K562 treated with DMSO at 1 percent for 48 hours (cell line): ENCODE data around the gene PALS1. TPM values are rescaled to one million over a fixed set of nuclear protein-coding genes. Genes with fewer than 3 reads are reported as not detected.

Experiments
- total RNA-seq: library from RNA; unstranded; fragments of 300-600 nt; gene quantifications from 2 replicates; pipeline ENCODE4 v1.2.3, GENCODE V29; 2022; ENCODE audit warnings: low replicate concordance; ENCODE audit errors: extremely low read depth

The PALS1 gene
- total RNA-seq, result not detected in 2 replicates

GRCh38 chr14:67241411-67242167 is at the start of gene PALS1:
PALS1 (plus strand) TSS chr14:67241435; CDS start chr14:67279171, 37,736 bp downstream.

Other genes starting within 250 kb of the PALS1 start
- gene GARIN2, start 52.0 kb upstream of the PALS1 start, total RNA-seq, result not detected in 2 replicates
- gene ATP6V1D, start 118.4 kb downstream of the PALS1 start, total RNA-seq, result not detected in 2 replicates
- gene EIF2S1, start 118.9 kb downstream of the PALS1 start, total RNA-seq, result not detected in 2 replicates
- not detected in 2 replicates for gene PLEK2, start 170.7 kb downstream of the PALS1 start, total RNA-seq
- gene TMEM229B, start 247.3 kb downstream of the PALS1 start, total RNA-seq, result not detected in 2 replicates